TTC549 (cell line): Measurements from ENCODE around the gene UBALD1.
"Not testable (repeated sequence)": the region's sequence is repeated elsewhere in the genome, so short reads cannot be mapped to it uniquely, and the experiment has no call there.

Source experiments
- FAIRE-seq: peaks from 2 replicates; lab custom pipeline; 2012; peaks lifted over from hg19 to GRCh38; lab: Jason Lieb, UNC

UBALD1 gene

DNA sequence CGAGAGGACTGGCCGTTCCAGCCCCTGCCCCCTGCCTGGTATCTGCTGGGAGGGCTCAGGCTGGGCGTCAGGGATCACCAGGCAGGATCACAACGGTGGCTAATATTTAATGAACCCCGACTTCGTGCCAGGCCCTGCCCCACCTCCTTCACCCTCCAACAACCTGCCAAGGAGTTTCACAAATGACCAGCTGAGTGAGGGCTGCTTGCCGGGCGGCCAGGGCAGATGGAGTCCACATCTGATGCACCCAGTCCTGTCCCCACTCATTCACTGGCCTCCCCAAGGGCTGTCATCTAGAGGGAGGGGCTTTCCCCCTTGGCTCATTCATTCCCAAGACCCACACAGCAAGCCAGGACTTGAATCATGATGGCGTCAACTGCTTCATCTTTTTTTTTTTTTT is 17.5 kb downstream of the UBALD1 start:
- FAIRE-seq: no peak

DNA sequence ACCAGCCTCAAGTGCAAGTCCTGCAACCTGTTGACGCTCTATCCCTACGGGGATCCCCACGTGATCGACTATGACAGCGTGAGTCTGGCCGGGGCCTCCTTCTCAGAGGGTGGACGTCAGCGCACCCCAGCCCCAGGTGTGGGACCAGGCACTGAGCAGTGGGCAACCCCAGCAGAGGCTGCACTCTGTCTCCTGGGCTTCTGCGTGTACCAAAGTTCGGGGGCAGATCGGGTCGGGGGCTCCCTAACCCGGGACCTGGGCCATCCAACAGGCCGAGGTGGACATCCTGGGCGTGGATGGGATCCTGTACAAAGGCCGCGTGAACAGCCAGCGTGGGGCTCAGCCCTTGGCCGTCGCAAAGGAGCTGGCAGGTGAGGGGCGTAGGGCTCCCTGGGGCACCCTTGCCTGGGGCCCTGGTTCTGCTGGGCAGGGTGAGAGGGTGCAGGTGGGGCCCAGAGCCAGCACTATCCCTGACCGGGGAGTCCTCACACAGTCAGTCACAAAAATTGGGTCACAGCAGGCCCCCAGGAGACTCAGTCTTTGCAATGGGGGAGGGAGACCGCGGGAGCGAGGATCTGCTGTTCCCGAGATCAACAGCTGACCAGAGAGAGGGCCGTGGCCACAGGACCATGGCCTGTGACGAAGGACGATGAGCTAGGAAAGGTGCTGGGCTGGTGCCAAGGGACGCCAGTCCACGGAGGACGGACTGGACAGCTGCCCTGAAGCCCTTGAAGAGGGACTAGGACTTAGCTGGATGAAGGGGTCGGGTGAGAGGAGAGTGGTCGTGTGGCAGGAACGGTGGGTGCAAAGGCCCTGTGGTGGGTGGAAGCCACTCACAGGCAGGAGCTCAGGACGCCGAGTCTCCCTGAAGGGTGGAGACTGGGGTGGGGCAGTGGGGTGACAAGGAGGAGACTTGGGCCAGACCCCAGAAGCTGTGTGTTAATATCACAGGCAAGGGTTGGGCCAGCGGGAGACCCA is 20.0 kb downstream of the UBALD1 start:
- FAIRE-seq: no peak

DNA sequence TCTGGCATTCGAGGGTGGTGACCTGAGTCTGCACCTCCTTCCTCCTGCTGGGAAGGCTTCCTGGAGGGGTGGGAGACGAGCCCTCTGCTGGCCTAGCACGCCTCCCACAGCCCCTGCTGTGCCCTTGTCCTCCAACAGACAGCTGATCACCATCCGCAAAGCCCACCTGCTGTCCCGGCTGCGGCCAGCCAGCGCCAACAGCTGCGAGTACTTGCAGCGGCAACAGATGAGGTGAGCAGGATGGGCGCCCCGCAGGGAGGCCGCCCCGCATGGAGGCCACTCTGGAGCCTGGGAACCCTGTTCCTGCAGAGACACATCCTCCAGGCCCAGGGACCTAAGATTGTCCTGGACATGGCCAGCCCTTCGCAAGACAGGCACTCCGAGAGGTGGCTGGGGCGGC is 21.6 kb downstream of the UBALD1 start:
- FAIRE-seq: no peak

DNA sequence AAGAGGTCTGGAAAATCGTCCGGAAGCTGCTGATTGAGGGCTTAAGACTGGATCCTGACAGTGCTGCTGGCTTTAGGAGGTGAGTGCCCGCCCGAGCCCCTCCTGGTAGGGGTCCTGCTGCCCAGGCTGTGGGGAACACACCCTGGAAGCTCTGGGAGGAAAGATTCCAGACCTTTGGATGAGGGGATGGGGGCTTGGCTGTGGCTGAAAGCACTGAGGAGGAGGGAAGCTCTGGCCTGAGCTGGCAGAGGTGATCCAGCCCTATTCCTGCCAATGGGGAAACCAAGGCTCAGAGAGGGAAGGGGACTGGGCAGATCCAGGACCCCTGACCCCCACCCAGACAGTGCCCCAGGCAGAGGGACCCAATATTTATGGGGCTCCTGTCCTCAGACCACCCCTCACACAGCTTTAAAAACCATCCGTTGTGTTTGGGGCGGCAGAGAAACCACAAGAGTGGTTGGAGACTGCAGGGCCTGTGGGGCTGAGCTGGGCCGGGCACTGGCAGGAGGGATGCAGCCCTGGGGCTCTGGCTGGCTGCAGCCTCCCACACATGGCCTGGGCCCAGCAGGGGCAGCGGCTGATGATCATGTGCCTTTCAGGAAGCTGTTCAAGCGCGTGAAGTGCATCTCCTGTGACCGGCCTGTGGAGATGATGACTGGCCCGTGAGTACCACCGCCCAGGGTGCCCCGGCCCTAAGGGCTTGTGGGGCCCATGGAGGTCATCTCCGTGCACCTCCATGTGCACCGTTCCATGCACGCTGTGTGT is 22.8 kb downstream of the UBALD1 start:
- no peak for FAIRE-seq

DNA sequence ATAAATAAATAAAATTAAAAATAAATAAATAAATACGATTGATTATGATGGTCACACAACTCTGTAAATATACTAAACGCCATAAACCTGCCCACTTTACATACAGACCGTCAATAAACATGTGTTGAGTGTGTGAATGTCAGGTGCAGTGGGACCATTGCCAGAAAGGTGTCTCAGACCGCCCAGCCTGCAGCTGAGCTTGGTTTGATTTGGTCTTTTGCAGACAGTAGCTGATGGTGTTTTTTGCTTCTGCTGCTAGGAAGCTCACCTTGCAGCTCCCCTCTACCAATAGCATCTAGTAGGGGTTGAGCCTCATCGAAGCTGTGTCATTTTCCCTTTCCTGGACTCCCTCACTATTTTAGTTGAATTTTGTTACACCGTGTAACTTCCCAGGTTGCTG is 23.5 kb downstream of the UBALD1 start:
- no peak for FAIRE-seq

DNA sequence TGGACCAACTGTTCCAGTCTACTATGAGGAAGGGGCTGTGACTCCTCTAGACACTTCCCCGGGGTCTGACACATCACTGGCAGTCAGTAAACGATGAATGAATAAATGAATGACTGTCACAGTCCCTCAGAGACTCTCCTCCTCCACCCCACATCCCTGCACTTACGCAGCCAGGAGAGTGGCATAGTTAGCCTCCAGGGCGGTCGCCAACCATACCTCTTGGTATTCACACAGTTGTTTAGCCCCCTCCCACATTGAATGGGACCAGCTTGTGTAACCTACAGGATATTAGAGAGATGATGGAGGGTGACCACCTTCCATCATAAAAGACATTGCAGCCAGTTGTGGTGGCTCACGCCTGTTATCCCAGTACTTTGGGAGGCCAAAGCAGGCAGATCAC is 25.7 kb downstream of the UBALD1 start:
- FAIRE-seq: no peak

DNA sequence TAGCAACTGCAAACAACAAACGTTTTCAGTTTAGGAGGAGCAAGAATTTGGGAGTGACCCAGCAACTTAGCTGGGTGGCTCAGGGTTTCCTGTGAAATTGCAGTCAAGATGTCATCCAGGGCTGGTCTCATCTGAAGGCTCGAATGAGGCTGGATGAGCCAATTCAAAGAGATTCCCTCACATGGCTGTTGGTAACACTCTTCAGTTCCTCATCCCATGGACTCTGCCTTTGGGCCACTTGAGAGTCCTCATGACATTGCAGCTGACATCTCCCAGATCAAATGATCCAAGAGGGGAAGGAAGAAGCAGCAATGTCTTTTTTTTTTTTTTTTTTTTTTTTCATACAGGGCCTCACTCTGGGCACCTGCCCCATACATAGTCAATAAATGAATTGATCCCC is 26.3 kb downstream of the UBALD1 start:
- no peak for FAIRE-seq

DNA sequence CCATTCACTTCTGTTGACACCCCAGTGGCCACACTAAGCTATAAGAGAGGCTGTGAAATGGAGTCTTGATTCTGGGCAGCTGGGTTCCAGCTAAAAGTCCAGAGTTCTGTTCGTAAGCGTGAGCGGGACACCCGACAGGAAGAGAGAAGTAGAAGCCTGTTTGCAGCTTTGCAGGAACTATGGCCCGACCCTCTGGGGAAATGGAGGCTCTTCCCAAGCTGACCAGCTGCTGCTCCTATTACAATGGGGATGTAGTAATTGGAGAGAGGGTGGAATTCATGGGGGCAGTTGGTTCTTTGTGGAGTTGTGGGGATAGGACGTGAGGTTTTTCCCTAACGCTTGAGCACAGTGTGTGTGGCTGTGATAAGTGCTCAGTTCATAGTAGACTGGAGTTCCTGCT is 28.4 kb downstream of the UBALD1 start:
- FAIRE-seq: no peak

DNA sequence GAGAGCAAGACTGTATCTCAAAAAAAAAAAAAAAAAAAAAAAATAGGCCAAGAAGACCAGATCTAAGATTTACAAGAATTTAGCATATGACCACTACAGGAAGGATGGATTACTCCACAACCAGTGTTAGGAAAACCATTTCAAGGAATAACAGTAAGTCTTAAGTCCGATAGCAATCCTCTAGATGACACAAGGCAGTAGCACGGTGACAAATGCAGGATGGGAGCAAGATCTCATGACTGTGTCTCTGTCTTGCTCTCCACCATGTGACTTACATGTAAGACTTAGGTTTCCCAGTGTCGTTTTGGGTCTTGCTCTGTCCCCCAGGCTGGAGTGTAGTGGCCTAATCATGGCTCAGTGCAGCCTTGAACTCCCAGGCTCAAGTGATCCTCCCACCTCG is 30.8 kb downstream of the UBALD1 start:
- no peak for FAIRE-seq

DNA sequence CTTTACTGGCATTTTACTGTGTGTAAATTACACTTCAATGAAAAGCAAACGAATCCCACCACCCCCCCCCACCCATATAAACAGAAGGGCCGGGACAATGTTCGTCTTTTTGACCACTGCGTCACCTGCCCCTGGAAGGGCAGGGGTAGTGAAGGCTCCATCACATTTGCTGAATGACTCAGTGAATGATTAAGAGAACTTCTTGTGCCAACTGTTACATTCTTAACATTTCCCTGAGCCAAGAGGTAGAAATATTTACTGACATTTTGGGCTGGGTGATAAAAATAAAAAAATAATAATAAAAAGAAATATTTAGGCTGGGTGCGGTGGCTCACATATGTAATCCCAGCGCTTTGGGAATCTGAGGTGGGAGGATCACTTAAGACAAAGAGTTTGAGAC is 34.4 kb downstream of the UBALD1 start:
- FAIRE-seq: no peak

DNA sequence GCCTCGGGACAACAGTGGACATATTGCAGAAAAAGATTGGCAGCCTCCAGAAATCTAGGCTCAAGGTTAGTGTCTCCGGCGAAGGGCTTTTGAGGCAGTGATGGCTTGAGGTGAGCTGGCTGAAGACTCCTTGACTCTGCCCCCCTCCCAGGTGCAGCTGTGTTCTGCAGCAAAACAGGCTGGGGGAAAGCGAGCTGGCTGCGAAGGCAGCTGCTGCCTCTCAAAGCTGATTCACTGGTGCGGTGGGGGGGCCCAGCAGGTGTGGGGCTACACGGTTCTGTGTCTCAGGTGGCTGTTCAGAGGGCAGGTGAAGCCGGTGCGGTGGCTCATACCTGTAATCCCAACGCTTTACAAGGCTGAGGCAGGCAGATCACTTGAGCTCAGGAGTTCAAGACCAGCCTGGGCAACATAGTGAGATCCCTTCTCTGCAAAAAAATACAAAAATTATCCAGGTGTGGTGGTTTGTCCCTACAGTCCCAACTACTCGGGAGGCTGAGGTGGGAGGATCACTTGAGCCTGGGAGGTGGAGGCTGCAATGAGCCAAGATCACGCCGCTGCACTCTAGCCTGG is 35.6 kb downstream of the UBALD1 start:
- FAIRE-seq: no peak

DNA sequence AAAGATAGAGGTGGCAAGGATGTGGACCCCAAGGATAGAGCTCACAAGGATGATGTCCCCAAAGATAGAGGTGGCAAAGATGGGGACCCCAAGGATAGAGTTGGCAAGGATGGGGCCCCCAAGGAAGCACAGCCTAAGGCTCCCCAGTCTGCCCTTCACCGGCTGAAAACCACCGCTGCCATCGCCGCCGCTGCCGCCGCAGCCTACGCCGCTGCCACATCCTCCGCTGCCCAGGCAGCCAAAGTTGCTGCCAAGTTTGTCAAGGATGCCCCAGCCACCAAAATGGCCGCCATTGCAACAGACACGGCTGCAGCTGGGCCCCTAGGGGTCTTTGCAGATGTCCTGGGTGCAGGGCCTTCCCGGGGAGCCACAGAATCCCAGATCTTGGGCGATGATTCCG is 38.7 kb downstream of the UBALD1 start:
- no peak for FAIRE-seq

DNA sequence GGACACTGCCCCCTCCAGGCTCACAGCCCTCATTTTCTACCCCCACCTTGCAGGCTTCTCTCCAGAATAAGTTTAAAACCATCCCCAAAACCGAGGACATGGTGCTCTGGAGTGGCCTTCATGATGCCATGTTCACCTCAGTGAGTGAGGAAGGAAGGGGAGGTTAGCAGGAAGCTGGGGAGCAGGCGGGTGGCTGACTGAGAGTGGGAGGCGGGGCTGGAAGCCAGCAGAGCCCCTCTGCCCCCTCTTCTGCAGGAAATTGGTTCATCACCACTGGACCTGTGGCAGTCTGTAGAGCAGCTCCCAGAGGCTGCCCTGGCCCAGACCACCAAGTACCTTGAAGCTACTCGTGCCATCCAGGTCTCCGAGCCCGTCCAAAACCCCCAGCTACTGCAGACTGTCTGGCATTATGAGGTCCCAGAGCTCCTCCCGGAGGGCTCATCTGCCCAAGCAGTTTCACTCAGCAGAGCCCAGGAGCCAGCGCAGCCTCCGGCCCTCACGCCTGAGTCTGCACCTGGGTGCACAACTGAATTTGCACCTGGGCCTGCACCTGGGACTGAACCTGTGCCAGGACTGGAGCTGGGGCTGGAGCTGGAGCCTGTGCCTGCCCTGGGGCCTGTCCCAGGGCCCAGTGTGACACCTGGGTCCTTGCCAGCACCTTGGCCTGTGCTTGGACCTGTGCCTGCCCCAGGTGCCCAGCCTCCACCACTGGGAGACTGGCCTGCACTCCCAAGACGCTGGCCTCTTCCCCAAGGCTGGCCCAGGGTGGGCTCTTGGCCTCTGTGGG is 39.6 kb downstream of the UBALD1 start:
- no peak for FAIRE-seq

DNA sequence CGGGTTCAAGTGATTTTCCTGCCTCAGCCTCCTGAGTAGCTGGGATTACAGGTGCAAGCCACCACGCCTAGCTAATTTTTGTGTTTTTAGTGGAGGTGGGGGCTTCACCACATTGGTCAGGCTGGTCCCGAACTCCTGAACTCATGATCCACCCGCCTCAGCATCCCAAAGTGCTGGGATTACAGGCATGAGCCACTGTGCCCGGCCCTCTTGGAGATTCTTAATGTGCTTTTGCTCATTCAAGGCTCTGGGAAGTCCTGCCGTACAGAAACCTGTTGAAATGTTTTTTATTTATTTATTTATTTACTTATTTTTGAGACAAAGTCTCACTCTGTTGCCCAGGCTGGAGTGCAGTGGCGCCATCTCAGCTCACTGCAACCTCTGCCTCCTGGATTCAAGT is 40.8 kb downstream of the UBALD1 start:
- not testable (repeated sequence) for FAIRE-seq

DNA sequence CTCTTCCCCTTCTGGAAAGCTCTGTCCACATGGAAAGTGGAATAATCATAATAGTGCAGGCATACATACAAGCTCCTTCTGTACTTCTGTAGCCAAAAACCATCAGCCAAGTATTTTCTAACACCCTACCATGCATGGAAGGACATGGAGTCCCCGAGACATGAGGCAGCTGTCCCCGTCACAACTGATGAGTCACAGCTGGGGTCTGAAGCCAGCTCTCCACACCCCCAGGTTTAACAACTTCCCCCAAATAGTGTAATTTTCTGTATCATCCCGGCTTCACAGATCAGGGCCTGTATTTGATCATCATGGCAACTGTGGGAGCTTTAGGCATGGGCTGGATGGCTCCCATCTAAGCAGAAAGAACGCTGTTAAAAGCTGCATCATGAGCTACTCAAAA is 42.0 kb downstream of the UBALD1 start:
- no peak for FAIRE-seq

DNA sequence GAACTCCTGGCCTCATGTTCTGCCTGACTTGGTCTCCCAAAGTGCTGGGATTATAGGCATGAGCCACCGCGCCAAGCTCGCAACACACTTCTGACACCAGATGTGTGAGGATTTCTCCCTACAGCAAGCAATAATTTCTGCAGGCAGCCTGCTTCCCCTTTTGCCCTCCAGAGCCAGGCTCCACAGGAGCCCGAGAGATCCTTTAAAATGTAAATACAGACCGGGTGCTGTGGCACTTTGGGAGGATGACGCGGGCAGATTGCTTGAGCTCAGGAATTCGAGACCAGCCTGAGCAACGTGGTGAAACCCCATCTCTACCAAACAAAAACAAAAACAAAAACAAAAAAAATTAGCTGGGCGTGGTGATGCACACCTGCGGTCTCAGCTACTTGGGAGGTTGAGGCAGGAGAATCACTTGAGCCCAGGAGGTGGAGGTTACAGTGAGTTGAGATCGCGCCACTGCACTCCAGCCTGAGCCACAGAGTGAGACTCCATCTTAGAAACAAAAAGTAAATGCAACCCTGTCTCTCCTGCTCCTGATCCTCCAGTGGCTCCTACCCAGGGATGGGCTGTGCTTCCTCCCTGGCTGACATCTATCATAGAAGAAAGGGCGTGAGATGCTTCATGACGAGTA is 43.9 kb downstream of the UBALD1 start:
- FAIRE-seq: no peak

DNA sequence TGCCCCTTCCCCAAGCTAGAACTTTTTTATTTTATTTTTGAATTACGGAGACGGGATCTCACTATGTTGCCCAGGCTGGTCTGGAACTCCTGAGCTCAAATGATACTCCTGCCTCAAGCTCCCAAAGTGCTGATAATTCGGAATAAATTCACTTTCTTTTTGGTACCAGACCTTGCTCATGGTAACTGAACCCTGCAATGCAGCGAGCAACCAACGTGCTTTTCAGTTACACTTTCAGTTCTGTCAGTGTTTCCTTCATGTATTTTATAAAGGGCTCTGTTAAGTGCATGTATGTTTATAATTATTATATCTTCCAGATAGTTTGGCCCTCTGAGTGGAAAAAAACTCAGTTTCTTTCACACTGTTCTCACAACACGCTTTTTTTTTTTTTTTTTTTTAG is 44.6 kb downstream of the UBALD1 start:
- FAIRE-seq: no peak

DNA sequence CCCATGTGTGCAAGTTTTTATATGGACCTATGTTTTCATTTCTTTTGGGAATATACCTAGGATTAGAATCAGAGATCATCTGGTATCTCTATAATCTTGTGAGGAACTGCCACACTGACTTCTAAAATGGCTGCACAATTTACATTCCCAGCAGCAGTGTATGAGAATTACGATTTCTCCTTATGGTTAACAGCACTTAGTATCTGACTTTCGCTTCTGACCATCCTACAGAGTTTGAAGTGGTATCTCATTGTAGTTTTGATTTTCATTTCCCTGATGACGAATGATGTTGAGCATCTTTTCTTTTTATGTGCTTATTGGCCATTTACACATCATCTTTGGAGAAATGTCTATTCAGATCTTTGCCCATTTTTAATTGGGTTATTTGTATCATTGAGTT is 48.5 kb downstream of the UBALD1 start:
- no peak for FAIRE-seq

DNA sequence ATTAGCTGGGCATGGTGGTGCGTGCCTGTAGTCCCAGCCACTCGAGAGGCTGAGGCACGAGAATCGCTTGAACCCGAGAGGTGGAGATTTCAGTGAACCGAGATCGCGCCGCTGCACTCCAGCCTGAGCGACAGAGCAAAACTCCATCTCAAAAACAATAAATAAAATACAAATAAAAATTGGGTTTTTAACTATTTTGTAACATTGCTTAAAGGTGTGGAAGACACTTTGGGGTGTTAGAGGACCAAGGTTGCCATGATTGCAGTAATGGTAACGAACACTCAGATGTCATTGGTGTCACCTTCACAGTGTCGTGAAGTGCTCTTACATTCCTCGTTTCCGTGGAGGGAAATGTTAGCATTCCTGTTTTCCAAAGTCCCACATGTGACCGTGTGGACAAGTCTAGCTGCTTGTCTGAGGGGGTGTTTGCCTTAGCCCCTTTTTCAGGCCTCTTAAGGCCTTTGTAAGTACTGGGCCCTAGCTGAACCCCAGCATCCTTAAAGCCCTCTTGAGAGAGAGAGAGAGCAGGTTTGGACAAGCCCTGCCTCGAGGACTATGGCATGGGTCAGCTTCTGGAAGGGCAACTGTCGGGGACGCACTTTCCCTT is 49.9 kb downstream of the UBALD1 start:
- FAIRE-seq: no peak

DNA sequence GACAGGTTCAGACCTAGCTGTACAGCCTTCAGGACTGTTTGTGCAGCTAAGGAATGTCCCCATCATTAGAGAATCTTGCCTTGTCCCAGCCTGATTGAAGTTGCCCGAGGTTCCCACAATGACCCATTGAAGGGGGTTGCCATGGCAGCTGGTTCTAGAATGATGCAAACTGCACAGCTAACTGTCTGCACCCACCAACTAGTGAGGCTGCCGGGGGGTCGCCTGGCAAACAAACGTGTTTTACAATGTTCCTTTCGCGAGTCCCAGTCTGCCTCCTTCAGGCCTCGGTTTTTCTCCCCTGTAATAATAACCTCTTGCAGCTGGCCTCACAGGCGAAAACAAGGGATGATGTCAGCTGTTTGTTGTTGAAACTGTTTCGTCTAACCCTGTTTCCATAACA is 53.1 kb downstream of the UBALD1 start:
- no peak for FAIRE-seq
